Measurements from ENCODE around the gene ALG12. TPM values are rescaled to one million over a fixed set of nuclear protein-coding genes. Genes with fewer than 3 reads are reported as not detected.

The ALG12 gene
- total and polyA plus RNA-seq, 2 of the 13 experiments (the other 11 are each of a cell fraction or from before 2014, with no cell fraction given), result 7.8 to 15.8 TPM

DNA sequence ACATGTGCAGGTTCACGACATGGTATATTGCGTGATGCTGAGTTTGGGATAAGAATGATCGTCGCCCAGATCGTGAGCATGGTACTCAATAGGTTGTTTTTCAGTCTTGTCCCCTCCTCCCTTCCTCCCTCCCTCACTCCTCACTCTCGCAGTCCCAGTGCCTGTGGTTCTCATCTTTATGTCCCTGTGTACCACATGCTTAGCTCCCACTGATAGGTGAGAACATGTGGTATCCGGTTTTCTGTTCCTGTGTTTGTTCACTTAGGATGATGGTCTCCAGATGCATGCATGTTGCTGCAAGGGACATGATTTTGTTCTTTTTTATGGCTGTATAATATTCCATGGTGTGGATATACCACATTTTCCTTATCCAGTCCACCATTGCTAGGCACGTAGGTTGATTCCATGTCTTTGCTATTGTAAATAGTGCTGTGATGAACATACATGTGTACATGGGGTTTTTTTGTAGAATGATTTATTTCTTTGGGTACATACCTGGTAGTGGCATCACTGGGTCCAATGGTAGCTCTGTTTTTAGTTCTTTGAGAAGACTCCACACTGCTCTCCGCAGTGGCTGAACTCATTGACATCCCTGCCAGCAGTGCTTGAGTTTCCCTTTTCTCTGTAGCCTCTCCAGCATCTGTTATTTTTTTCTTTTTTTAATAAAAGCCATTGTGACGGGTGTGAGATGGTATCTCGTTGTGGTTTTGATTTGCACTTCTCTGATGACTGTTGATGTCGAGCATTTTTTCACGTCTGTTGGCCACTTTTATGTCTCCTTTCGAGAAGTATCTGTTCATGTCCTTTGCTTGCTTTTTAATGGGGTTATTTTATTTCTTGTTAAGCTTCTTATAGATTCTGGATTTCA lies 48.2 kb downstream of the ALG12 start:
- CTCF ChIA-PET (ENCODE audit: low intra/inter-chr PET ratio, low total read pairs), result no interaction called here
- FAIRE-seq (no peak), DNase-seq (ENCODE audit: low spot score) (no peak), ATAC-seq (no peak)
- Histone ChIP-seq H3K79me2 (ENCODE audit: insufficient read depth, low read length) (peaks cover 76% of the 10 kb centered on the region), H3K36me3 (replicated peaks in 1 of 2; ENCODE audit: control insufficient read depth in 1 of 2, insufficient read depth in 2 of 2, low read length in 2 of 2) (no peaks in the 10 kb centered on the region; a peak in 1 of 5 replicates), H4K20me1 (ENCODE audit: insufficient read depth, low read length) (peaks cover 11% of the 10 kb centered on the region; the same call in 1 of the 2 replicates), H3K4me3 (replicated peaks in 1 of 3; ENCODE audit: insufficient read depth in 1 of 3, low read depth in 2 of 3, low read length in 3 of 3) (no peak overlapping the region), H3K27ac (ENCODE audit: extremely low read length, insufficient read depth, low read length) (no peak overlapping the region), H3K4me2 (ENCODE audit: low read depth, low read length) (no peak overlapping the region), H3K4me1 (ENCODE audit: insufficient read depth, low read length) (peaks cover 40% of the 10 kb centered on the region), H3K27me3 (ENCODE audit: control insufficient read depth in 1 of 2, insufficient read depth in 2 of 2, low read length in 2 of 2) (no peaks in the 10 kb centered on the region), H2AFZ (ENCODE audit: low read length) (no peak overlapping the region), H3K9me3 (ENCODE audit: low read length) (peaks cover 14% of the 10 kb centered on the region), H3K9ac (ENCODE audit: insufficient read depth, low read depth, low read length) (no peak overlapping the region)
- BruUV-seq (replicated peaks), result no TSS peak
- 98% methylated on average over 13 of the region's 14 CpGs for WGBS (ENCODE audit: low lambda C conversion rate)
- POLR2A ChIA-PET, result no interaction called here
- intact Hi-C loops (cut with micrococcal nuclease; ENCODE audit: unreplicated experiment), result loop anchor here (1.0 kb wide), 1 partner anchor 48 kb away; the partner anchor contains the start of genes ALG12 and CRELD2
- in situ Hi-C loops (cut with HindIII; ENCODE audit: extremely low pct_ligation_motif_present, low pct_unique_long_range_greater_than_20kb), result no loop called here
- no peak for TF ChIP-seq ZNF546 (CRISPR knock-in tag; conservative IDR thresholded peaks at IDR 0.05)
- no peak for TF ChIP-seq CREM (IDR thresholded peaks at IDR 0.05)
- TF ChIP-seq CREM (CRISPR knock-in tag; IDR thresholded peaks at IDR 0.05), result no peak
- TF ChIP-seq ADNP (CRISPR knock-in tag; IDR thresholded peaks at IDR 0.05), result 0 out of 2 replicates have a peak, but pooled peaks have one; percentile 32
- TF ChIP-seq, protein P1, sequence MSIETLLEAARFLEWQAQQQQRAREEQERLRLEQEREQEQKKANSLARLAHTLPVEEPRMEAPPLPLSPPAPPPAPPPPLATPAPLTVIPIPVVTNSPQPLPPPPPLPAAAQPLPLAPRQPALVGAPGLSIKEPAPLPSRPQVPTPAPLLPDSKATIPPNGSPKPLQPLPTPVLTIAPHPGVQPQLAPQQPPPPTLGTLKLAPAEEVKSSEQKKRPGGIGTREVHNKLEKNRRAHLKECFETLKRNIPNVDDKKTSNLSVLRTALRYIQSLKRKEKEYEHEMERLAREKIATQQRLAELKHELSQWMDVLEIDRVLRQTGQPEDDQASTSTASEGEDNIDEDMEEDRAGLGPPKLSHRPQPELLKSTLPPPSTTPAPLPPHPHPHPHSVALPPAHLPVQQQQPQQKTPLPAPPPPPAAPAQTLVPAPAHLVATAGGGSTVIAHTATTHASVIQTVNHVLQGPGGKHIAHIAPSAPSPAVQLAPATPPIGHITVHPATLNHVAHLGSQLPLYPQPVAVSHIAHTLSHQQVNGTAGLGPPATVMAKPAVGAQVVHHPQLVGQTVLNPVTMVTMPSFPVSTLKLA (IDR thresholded peaks at IDR 0.05), result peak; percentile 80
- no peak for TF ChIP-seq IKZF1 (IDR thresholded peaks at IDR 0.05)
- no peak for TF ChIP-seq ZNF672 (CRISPR knock-in tag; IDR thresholded peaks at IDR 0.05)
- 0 out of 2 replicates have a peak, but pooled peaks have one; percentile 42 for TF ChIP-seq ZMYM3 (CRISPR knock-in tag; IDR thresholded peaks at IDR 0.05)
- TF ChIP-seq KLF15 (CRISPR knock-in tag; IDR thresholded peaks at IDR 0.05; ENCODE audit: borderline replicate concordance), result no peak
- TF ChIP-seq, protein P2, sequence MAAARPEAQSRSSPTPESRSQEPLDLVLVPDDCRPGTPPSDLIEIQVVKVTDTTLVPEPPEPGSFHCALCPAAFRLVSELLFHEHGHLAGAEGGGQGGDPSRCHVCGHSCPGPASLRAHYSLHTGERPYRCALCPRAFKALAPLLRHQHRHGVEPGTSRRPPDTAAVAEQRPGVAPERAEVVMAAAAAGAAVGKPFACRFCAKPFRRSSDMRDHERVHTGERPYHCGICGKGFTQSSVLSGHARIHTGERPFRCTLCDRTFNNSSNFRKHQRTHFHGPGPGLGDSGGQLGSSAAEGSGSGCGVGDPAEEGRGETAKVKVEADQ (CRISPR knock-in tag; IDR thresholded peaks at IDR 0.05; ENCODE audit: borderline replicate concordance), result no peak
- no peak for TF ChIP-seq PHF8 (CRISPR knock-in tag; IDR thresholded peaks at IDR 0.05)
- TF ChIP-seq, protein P3, sequence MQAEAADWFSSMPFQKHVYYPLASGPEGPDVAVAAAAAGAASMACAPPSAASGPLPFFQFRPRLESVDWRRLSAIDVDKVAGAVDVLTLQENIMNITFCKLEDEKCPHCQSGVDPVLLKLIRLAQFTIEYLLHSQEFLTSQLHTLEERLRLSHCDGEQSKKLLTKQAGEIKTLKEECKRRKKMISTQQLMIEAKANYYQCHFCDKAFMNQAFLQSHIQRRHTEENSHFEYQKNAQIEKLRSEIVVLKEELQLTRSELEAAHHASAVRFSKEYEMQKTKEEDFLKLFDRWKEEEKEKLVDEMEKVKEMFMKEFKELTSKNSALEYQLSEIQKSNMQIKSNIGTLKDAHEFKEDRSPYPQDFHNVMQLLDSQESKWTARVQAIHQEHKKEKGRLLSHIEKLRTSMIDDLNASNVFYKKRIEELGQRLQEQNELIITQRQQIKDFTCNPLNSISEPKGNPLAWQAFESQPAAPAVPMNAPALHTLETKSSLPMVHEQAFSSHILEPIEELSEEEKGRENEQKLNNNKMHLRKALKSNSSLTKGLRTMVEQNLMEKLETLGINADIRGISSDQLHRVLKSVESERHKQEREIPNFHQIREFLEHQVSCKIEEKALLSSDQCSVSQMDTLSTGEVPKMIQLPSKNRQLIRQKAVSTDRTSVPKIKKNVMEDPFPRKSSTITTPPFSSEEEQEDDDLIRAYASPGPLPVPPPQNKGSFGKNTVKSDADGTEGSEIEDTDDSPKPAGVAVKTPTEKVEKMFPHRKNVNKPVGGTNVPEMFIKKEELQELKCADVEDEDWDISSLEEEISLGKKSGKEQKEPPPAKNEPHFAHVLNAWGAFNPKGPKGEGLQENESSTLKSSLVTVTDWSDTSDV (CRISPR knock-in tag; IDR thresholded peaks at IDR 0.05), result no peak
- TF ChIP-seq GPN1 (CRISPR knock-in tag; IDR thresholded peaks at IDR 0.05; ENCODE audit: borderline replicate concordance), result no peak
- no peak for TF ChIP-seq ZSCAN20 (CRISPR knock-in tag; IDR thresholded peaks at IDR 0.05; ENCODE audit: borderline replicate concordance)
- no peak for TF ChIP-seq ZBTB7B (CRISPR knock-in tag; IDR thresholded peaks at IDR 0.05)
- TF ChIP-seq ZNF343 (CRISPR knock-in tag; IDR thresholded peaks at IDR 0.05), result no peak
